Liver (tissue), 9 donors: ENCODE measurements around the gene PLCE1. TPM values are rescaled to one million over a fixed set of nuclear protein-coding genes. Genes with fewer than 3 reads are reported as not detected.
"Not testable (repeated sequence)": the region's sequence is repeated elsewhere in the genome, so short reads cannot be mapped to it uniquely, and the experiment has no call there.

Experiments
- DNase-seq: peaks from one replicate; pipeline ENCODE4 v3.0.0-alpha.2; 2017; ENCODE audit warnings: low spot score
- H3K27ac ChIP-seq, 2 donors: one replicate each; pipeline ENCODE4 v1.7.0; 2013; ENCODE audit warnings: inconsistent platforms in 2 of 2, low read length in 2 of 2, control low read depth in 1 of 2, low read depth in 1 of 2, mild to moderate bottlenecking in 1 of 2
- H3K27me3 ChIP-seq, 4 donors: one replicate each; pipeline versions ENCODE4 v1.6.1 to v1.7.0; 2013; ENCODE audit warnings: low read length in 3 of 4, inconsistent platforms in 1 of 4, mild to moderate bottlenecking in 1 of 4, moderate library complexity in 1 of 4; ENCODE audit not compliant: control insufficient read depth in 4 of 4, insufficient read depth in 4 of 4
- H3K36me3 ChIP-seq, 4 donors: one replicate each; pipeline versions ENCODE4 v1.6.1 to v1.7.0; 2013; ENCODE audit warnings: low read length in 3 of 4, mild to moderate bottlenecking in 3 of 4, low read depth in 1 of 4, moderate library complexity in 1 of 4; ENCODE audit not compliant: control insufficient read depth in 4 of 4, insufficient read depth in 3 of 4
- H3K4me1 ChIP-seq, 4 donors: one replicate each; pipeline versions ENCODE4 v1.6.1 to v1.7.0; 2013; ENCODE audit warnings: low read length in 3 of 4, mild to moderate bottlenecking in 3 of 4, moderate library complexity in 1 of 4; ENCODE audit not compliant: control insufficient read depth in 4 of 4, insufficient read depth in 4 of 4
- H3K4me3 ChIP-seq, 3 donors: one replicate each; pipeline versions ENCODE4 v1.6.1 to v1.7.0; 2013; ENCODE audit warnings: low read length in 3 of 3, control low read depth in 1 of 3, low read depth in 1 of 3, mild to moderate bottlenecking in 1 of 3
- H3K9ac ChIP-seq, 2 donors: one replicate each; pipeline ENCODE4 v1.7.0; 2013; ENCODE audit warnings: low read length in 2 of 2, mild to moderate bottlenecking in 2 of 2, moderate library complexity in 2 of 2, control low read depth in 1 of 2, low read depth in 1 of 2
- H3K9me3 ChIP-seq, 4 donors: one replicate each; pipeline versions ENCODE4 v1.6.1 to v1.7.0; 2013; ENCODE audit warnings: low read length in 3 of 4; ENCODE audit not compliant: control insufficient read depth in 4 of 4
- ATF3 ChIP-seq: IDR thresholded peaks from 2 replicates; pipeline ENCODE4 v1.6.1; 2016; ENCODE audit warnings: antibody characterized with exemption
- CTCF ChIP-seq: fragments of 150-350 bp; IDR thresholded peaks from 2 replicates; pipeline ENCODE4 v1.5.1; 2017; ENCODE audit warnings: improper control_type of control experiment, low read depth, low read length; ENCODE audit not compliant: missing input control
- EGR1 ChIP-seq, 2 donors: IDR thresholded peaks; 2 replicates each; pipeline ENCODE4 v1.6.1; 2016 to 2018; ENCODE audit warnings: antibody characterized with exemption in 2 of 2, low read depth in 2 of 2
- FOXA1 ChIP-seq: IDR thresholded peaks from 2 replicates; pipeline ENCODE4 v1.6.1; 2016; ENCODE audit warnings: antibody characterized with exemption
- FOXA2 ChIP-seq: IDR thresholded peaks from 2 replicates; pipeline ENCODE4 v1.6.1; 2016; ENCODE audit warnings: antibody characterized with exemption
- GABPA ChIP-seq, 2 donors: IDR thresholded peaks in 1 of 2; conservative IDR thresholded peaks in 1 of 2; 2 replicates each; pipeline ENCODE4 v1.6.1; 2016; ENCODE audit warnings: antibody characterized with exemption in 2 of 2, mild to moderate bottlenecking in 1 of 2, moderate library complexity in 1 of 2
- HNF4A ChIP-seq, 2 donors: conservative IDR thresholded peaks; 2 replicates each; pipeline ENCODE4 v1.6.1; 2016; ENCODE audit warnings: antibody characterized with exemption in 2 of 2, mild to moderate bottlenecking in 2 of 2
- HNF4G ChIP-seq: IDR thresholded peaks from 2 replicates; pipeline ENCODE4 v1.6.1; 2016; ENCODE audit warnings: antibody characterized with exemption
- JUND ChIP-seq, 2 donors: IDR thresholded peaks; 2 replicates each; pipeline ENCODE4 v1.6.1; 2016; ENCODE audit warnings: antibody characterized with exemption in 2 of 2
- MAX ChIP-seq: IDR thresholded peaks from 2 replicates; pipeline ENCODE4 v1.6.1; 2016; ENCODE audit warnings: antibody characterized with exemption
- NR2F2 ChIP-seq: IDR thresholded peaks from 2 replicates; pipeline ENCODE4 v1.6.1; 2016; ENCODE audit warnings: antibody characterized with exemption
- RAD21 ChIP-seq, 2 donors: IDR thresholded peaks; 2 replicates each; pipeline ENCODE4 v1.6.1; 2016; ENCODE audit warnings: antibody characterized with exemption in 2 of 2, mild to moderate bottlenecking in 2 of 2
- REST ChIP-seq: IDR thresholded peaks from 2 replicates; pipeline ENCODE4 v1.6.1; 2016; ENCODE audit warnings: antibody characterized with exemption, mild to moderate bottlenecking
- RXRA ChIP-seq, 2 donors: IDR thresholded peaks; 2 replicates each; pipeline ENCODE4 v1.6.1; 2017 to 2018; ENCODE audit warnings: antibody characterized with exemption in 2 of 2, mild to moderate bottlenecking in 1 of 2
- SP1 ChIP-seq: IDR thresholded peaks from 2 replicates; pipeline ENCODE4 v1.6.1; 2018; ENCODE audit warnings: antibody characterized with exemption, mild to moderate bottlenecking
- TAF1 ChIP-seq: conservative IDR thresholded peaks from 2 replicates; pipeline ENCODE4 v1.6.1; 2016; ENCODE audit warnings: antibody characterized with exemption, mild to moderate bottlenecking
- YY1 ChIP-seq: IDR thresholded peaks from 2 replicates; pipeline ENCODE4 v1.6.1; 2016; ENCODE audit warnings: antibody characterized with exemption, mild to moderate bottlenecking
- ZBTB33 ChIP-seq: IDR thresholded peaks from 2 replicates; pipeline ENCODE4 v1.6.1; 2016; ENCODE audit warnings: antibody characterized with exemption
- WGBS: extraction: QIAGEN DNeasy Blood & Tissue Kit; methylation state at CpG from one replicate; pipeline ENCODE4 v1.1.7; 2013; 5-methylcytosine and 5-hydroxymethylcytosine counted together
- polyA plus RNA-seq, 2 donors: library from polyadenylated mRNA; stranded (reverse) in 1 of 2; unstranded in 1 of 2; fragments of 200-250 nt in 1 of 2; fragments of >200 nt in 1 of 2; fragmentation: Nextera tagmentation in 1 of 2; extraction: Ambion mirVana in 1 of 2; gene quantifications; one replicate each; pipeline versions ENCODE4 v1.2.1 to v1.2.3, GENCODE V29; 2013 to 2015
- total RNA-seq, 2 donors: library from RNA; depleted of rRNA; stranded (reverse); fragments of >200 nt; gene quantifications; one replicate each; pipeline ENCODE4 v1.2.3, GENCODE V29; 2014
- donor health status: healthy.
- donor health status: healthy.
- donor health status: healthy.
- donor health status: healthy.
- donor health status: healthy.

Gene PLCE1
- total and polyA plus RNA-seq, 4 donors, result 0.23 to 0.75 (median 0.39) TPM

GRCh38 chr10:93958834-93959233 is 34.9 kb upstream of the PLCE1 start:
- H3K27ac ChIP-seq, result no peak overlapping the region
- no peak overlapping the region for H3K9ac ChIP-seq
- no peak overlapping the region for H3K4me3 ChIP-seq
- no peaks in the 10 kb centered on the region for H3K9me3 ChIP-seq
- H3K36me3 ChIP-seq, result no peaks in the 10 kb centered on the region
- TF ChIP-seq ATF3 (no peak), NR2F2 (no peak), FOXA2 (no peak), CTCF (no peak)
- DNase-seq, result no peak
- H3K27me3 ChIP-seq, result no peaks in the 10 kb centered on the region
- no peaks in the 10 kb centered on the region for H3K4me1 ChIP-seq
- 93% methylated on average over 6 of the region's 6 CpGs for WGBS

- not testable (repeated sequence) for H3K27me3 ChIP-seq, H3K4me3 ChIP-seq, H3K4me1 ChIP-seq, DNase-seq, H3K27ac ChIP-seq, H3K9me3 ChIP-seq, H3K9ac ChIP-seq, H3K36me3 ChIP-seq
- 97% methylated on average over 7 of the region's 7 CpGs for WGBS
Measured at GRCh38 chr10:93960988-93961387, 32.7 kb upstream of the PLCE1 start.

GRCh38 chr10:93962973-93963372 is 30.8 kb upstream of the PLCE1 start:
- 88% methylated on average over 1 of the region's 1 CpG for WGBS
- Histone ChIP-seq H3K4me3 (no peak overlapping the region), H3K27me3 (no peaks in the 10 kb centered on the region), H3K27ac (no peak overlapping the region), H3K9me3 (no peaks in the 10 kb centered on the region), H3K36me3 (no peaks in the 10 kb centered on the region), H3K9ac (no peak overlapping the region), H3K4me1 (no peaks in the 10 kb centered on the region)
- no peak for DNase-seq
- TF ChIP-seq MAX (no peak), HNF4G (no peak), TAF1 (no peak), RAD21 (IDR thresholded peaks at IDR 0.05) (no peak), GABPA (IDR thresholded peaks at IDR 0.05 in 1 of 2, conservative IDR thresholded peaks at IDR 0.05 in 1 of 2) (no peak), SP1 (no peak), HNF4A (conservative IDR thresholded peaks at IDR 0.05) (no peak), REST (no peak), ZBTB33 (no peak), FOXA1 (no peak), YY1 (no peak), JUND (IDR thresholded peaks at IDR 0.05) (no peak), NR2F2 (no peak), EGR1 (IDR thresholded peaks at IDR 0.05; ENCODE audit: low read depth in 2 of 2) (no peak), FOXA2 (no peak), RXRA (IDR thresholded peaks at IDR 0.05) (no peak), ATF3 (no peak), CTCF (no peak)
